Ovary (tissue), 3 donors: ENCODE data around the gene PLXNA2.

ENCODE experiments used
- EP300 ChIP-seq: sonication (generic); formaldehyde crosslinking; IDR thresholded peaks from one replicate; pipeline ENCODE4 v1.6.1; 2017; ENCODE audit warnings: antibody characterized with exemption
- POLR2A ChIP-seq: fragments of 450-650 bp; IDR thresholded peaks from one replicate; pipeline ENCODE4 v1.6.1; 2017; ENCODE audit warnings: antibody characterized with exemption, mild to moderate bottlenecking, moderate library complexity
- TF ChIP-seq, protein P1 (sequence below), 3 donors: fragments of 450-650 bp in 2 of 3; fragments of 200-600 bp in 1 of 3; IDR thresholded peaks; one replicate each; pipeline versions ENCODE4 v1.5.1 to v1.8.0; 2016 to 2022; ENCODE audit warnings: antibody characterized with exemption in 3 of 3, mild to moderate bottlenecking in 1 of 3
- donor health status: DM: no; HTN: no; CAD: no.

- TF ChIP-seq, protein P1, sequence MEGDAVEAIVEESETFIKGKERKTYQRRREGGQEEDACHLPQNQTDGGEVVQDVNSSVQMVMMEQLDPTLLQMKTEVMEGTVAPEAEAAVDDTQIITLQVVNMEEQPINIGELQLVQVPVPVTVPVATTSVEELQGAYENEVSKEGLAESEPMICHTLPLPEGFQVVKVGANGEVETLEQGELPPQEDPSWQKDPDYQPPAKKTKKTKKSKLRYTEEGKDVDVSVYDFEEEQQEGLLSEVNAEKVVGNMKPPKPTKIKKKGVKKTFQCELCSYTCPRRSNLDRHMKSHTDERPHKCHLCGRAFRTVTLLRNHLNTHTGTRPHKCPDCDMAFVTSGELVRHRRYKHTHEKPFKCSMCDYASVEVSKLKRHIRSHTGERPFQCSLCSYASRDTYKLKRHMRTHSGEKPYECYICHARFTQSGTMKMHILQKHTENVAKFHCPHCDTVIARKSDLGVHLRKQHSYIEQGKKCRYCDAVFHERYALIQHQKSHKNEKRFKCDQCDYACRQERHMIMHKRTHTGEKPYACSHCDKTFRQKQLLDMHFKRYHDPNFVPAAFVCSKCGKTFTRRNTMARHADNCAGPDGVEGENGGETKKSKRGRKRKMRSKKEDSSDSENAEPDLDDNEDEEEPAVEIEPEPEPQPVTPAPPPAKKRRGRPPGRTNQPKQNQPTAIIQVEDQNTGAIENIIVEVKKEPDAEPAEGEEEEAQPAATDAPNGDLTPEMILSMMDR (IDR thresholded peaks at IDR 0.05) = no peak
- no peak for TF ChIP-seq POLR2A
- no peak for TF ChIP-seq EP300
Observed at GRCh38 chr1:208117409-208117808, 126.8 kb downstream of the PLXNA2 start.
